Measurements from ENCODE around the gene C1QTNF2.

GRCh38 chr5:160315968-160316367, 54.5 kb downstream of the C1QTNF2 start:
- TF ChIP-seq POLR2AphosphoS5 (IDR thresholded peaks at IDR 0.05; ENCODE audit: borderline replicate concordance, low read depth, low read length), result no peak
- TF ChIP-seq EZH2 (IDR thresholded peaks at IDR 0.05), result no peak

All from SK-N-MC (cell line).